GM12873 (cell line): ENCODE data around the gene ME1.

Source experiments
- CTCF ChIP-seq: IDR thresholded peaks from 2 replicates; pipeline ENCODE4 v1.5.1; 2012; ENCODE audit warnings: low read depth, mild to moderate bottlenecking, moderate library complexity, low read length, control low read depth; ENCODE audit not compliant: insufficient read depth; ENCODE audit errors: missing control alignments

The ME1 gene

DNA sequence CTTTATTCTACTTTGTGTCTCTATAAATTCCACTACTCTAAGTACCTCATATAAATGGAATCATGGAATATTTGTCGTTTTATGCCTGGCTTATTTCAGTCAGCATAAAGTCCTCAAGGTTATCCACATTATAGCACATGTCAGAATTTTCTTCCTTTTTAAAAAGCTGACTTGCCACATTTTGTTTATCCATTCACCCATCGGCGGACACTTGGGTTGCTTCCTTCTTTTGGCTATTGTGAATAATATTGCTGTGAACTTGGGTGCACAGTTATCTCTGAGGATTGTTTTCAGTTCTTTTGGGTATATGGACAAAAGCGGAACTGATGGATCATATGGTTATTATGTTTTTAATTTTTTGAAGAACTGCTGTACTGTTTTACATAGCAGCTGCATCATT, 39.1 kb upstream of the ME1 start:
- TF ChIP-seq CTCF = no peak

DNA sequence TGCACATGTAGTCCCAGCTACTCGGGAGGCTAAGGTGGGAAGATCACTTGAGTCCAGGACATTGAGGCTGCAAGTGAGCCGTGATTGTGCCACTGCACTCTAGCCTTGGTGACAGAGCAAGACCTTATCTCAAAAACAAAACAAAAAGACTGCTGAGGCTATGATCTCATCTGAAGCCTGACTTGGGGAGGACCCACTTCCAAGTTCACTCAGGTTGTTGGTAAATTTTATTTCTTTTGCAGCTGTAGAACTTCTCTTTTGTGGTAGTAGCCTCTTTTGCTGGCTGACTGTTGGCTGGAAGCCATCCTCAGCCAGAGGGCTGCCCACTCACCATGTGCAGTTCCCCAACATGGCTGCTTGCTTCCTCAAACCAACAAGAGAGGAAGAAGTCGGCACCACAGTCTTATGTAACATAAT, 36.8 kb upstream of the ME1 start:
- no peak for TF ChIP-seq CTCF

GRCh38 chr6:83466328-83466727, 35.5 kb upstream of the ME1 start:
- TF ChIP-seq CTCF = no peak

GRCh38 chr6:83464381-83465140, 33.7 kb upstream of the ME1 start:
- no peak for TF ChIP-seq CTCF

DNA sequence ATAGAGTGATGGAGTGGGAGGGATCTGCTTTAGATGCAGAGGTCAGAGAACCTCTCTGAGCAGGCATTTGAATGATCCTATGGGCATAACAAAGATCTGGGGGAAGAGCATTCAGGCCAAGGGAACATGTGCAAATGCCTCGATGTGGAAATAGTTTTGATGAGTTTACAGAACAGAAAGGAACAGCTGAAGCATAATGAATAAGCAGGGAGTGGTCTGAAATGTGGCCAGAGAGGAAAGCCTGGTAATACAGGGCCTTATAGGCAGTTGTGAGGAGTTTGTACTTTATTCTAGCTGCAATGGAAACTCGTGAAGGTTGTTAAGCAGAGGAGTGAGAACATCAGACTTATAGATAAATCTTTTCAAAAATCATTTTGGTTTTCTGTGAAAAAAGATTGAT, 33.0 kb upstream of the ME1 start:
- TF ChIP-seq CTCF = no peak

DNA sequence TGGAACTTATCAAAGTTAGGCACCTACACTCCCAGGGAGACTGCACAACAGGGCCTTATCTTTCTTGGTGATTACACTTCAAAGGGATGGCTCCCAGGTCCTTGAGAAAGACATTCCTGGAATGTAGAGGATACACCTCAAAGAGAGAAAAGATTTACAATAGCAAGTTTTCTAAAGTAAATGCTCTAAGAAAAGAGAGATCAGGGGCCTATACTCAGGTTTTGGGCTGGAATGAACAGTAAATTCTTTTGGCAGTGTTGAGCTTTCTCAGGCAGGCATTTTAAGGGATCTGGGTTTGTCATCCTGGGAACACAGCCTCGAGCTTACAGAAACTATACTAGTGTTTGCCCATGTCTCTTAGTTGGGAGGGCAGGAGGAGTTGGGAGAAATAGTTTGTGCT, 31.7 kb upstream of the ME1 start:
- TF ChIP-seq CTCF = no peak

- TF ChIP-seq CTCF = no peak
Measured at GRCh38 chr6:83461438-83461837, 30.6 kb upstream of the ME1 start.
